ENCODE measurements around the gene KPNA2.
A peak's percentile ranks its signal among the peaks of the same experiment; 100 is the strongest.
"Not testable (repeated sequence)": the region's sequence is repeated elsewhere in the genome, so short reads cannot be mapped to it uniquely, and the experiment has no call there.

The KPNA2 gene

DNA sequence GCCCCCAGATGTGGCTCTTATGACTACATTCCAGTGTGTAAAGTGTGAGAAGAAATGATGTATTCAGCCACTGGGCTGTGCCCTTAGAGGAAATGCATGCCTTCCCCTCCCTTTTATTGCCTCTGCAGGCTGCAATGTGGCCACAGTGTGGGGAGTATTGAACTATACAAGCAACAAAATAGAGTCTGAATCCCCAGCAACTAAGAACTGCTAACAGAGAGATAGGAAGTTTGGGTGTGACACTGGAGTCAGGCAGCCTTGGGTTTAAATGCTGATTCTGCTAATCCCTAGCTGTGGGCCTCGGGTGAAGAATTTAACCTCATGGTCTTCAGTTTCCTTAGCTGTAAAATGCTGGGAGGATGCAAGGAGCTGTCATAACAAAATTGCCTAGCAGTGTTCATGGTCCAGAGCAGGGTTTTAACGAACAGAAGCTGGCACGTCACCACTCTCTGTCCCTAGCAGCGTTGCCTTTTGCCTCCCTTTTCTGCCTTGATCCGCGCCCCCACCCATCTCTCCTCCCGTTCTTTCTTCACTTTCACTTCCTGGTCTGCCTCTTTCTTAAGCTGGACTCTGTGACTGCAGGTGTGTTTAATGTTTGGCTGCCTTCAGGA is 50.3 kb downstream of the KPNA2 start:
- Histone ChIP-seq H3K9ac (ENCODE audit: low read length) (no peak overlapping the region; the same call in 1 of the 2 replicates), H3K27me3 (ENCODE audit: insufficient read depth, low read length) (no peaks in the 10 kb centered on the region), H3K4me3 (ENCODE audit: low read depth, low read length, poor library complexity, severe bottlenecking) (no peak overlapping the region), H3K9me2 (ENCODE audit: low read depth, low read length) (no peaks in the 10 kb centered on the region), H3K27ac (ENCODE audit: low read depth, low read length, poor library complexity, severe bottlenecking) (peak overlapping the region; percentile 95), H3K36me3 (ENCODE audit: insufficient read depth, low read length) (no peaks in the 10 kb centered on the region), H3K79me2 (ENCODE audit: insufficient read depth, low read length) (no peaks in the 10 kb centered on the region), H4K20me1 (ENCODE audit: insufficient read depth, low read length) (no peaks in the 10 kb centered on the region), H3K4me2 (ENCODE audit: low read length) (peak overlapping the region; percentile 58; the same call in 1 of the 2 replicates), H3K4me1 (ENCODE audit: insufficient read depth, low read length, severe bottlenecking) (peaks cover 31% of the 10 kb centered on the region), H3K9me3 (ENCODE audit: low read length) (no peaks in the 10 kb centered on the region), H2AFZ (ENCODE audit: low read length) (no peak overlapping the region), H3F3A (ENCODE audit: insufficient read depth, low read length) (no peaks in the 10 kb centered on the region)
- TF ChIP-seq, protein P1, sequence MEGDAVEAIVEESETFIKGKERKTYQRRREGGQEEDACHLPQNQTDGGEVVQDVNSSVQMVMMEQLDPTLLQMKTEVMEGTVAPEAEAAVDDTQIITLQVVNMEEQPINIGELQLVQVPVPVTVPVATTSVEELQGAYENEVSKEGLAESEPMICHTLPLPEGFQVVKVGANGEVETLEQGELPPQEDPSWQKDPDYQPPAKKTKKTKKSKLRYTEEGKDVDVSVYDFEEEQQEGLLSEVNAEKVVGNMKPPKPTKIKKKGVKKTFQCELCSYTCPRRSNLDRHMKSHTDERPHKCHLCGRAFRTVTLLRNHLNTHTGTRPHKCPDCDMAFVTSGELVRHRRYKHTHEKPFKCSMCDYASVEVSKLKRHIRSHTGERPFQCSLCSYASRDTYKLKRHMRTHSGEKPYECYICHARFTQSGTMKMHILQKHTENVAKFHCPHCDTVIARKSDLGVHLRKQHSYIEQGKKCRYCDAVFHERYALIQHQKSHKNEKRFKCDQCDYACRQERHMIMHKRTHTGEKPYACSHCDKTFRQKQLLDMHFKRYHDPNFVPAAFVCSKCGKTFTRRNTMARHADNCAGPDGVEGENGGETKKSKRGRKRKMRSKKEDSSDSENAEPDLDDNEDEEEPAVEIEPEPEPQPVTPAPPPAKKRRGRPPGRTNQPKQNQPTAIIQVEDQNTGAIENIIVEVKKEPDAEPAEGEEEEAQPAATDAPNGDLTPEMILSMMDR (IDR thresholded peaks at IDR 0.05; ENCODE audit: low read length): no peak
- no peak for TF ChIP-seq EZH2 (IDR thresholded peaks at IDR 0.05; ENCODE audit: borderline replicate concordance, low read length)

DNA sequence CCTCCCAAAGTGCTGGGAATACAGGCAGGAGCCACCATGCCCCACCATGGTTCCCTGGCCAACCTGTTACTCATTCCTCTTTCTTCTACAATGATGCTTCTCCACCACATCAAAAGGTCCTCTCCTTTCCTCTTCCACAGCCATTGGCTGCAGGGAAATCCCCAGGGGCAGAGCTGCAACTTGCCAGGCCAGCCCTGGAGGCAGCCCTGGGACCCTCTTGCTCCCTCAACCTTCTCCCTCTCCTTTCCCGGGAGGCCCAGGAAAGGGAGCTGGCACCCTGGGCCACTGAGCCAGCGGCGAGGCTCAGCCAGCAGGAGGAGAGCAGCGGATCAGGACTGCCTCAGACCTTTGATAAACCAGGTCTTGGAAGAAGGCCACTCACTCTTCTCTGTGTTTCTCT is 51.1 kb downstream of the KPNA2 start:
- H3K9me2 ChIP-seq (ENCODE audit: low read depth, low read length); H3K36me3 ChIP-seq (ENCODE audit: insufficient read depth, low read length); H3F3A ChIP-seq (ENCODE audit: insufficient read depth, low read length); H3K79me2 ChIP-seq (ENCODE audit: insufficient read depth, low read length); H3K9me3 ChIP-seq (ENCODE audit: low read length); H2AFZ ChIP-seq (ENCODE audit: low read length); H3K27me3 ChIP-seq (ENCODE audit: insufficient read depth, low read length); H4K20me1 ChIP-seq (ENCODE audit: insufficient read depth, low read length): not testable (repeated sequence)
- Histone ChIP-seq H3K27ac (ENCODE audit: low read depth, low read length, poor library complexity, severe bottlenecking) (peak overlapping the region; percentile 95), H3K4me1 (ENCODE audit: insufficient read depth, low read length, severe bottlenecking) (peaks cover 31% of the 10 kb centered on the region), H3K4me3 (ENCODE audit: low read depth, low read length, poor library complexity, severe bottlenecking) (peak overlapping the region; percentile 30), H3K4me2 (ENCODE audit: low read length) (peak overlapping the region; percentile 58), H3K9ac (ENCODE audit: low read length) (peak overlapping the region; percentile 46; the same call in 1 of the 2 replicates)

DNA sequence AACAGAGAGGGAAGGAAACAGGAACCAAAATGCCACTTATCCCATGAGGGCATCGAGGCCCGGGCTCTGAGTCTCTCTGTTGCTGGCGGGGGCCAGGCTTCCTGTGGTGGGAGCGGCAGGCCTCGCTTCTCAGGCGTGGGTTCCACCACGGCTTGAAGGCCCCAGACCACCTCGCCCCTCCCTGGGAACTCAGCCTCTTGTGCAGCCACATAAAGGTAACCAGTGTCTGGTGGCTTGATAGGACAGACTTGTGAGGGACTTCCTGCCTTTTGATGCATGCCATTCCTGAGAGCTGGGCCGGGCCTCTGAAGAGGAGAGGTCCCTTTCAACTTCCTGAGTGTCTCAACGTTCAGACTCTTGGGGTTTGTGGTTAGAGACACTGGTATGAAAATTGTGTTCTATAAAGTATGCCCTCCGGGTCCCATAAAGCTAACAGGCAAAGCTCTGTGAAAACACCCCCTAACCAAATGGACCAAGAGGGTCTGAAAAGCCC is 51.6 kb downstream of the KPNA2 start:
- peak overlapping the region; percentile 95 for H3K27ac ChIP-seq (ENCODE audit: low read depth, low read length, poor library complexity, severe bottlenecking)
- not testable (repeated sequence) for H2AFZ ChIP-seq (ENCODE audit: low read length); H3F3A ChIP-seq (ENCODE audit: insufficient read depth, low read length); H3K27me3 ChIP-seq (ENCODE audit: insufficient read depth, low read length); H3K9me3 ChIP-seq (ENCODE audit: low read length); H4K20me1 ChIP-seq (ENCODE audit: insufficient read depth, low read length); H3K79me2 ChIP-seq (ENCODE audit: insufficient read depth, low read length); H3K36me3 ChIP-seq (ENCODE audit: insufficient read depth, low read length); H3K9me2 ChIP-seq (ENCODE audit: low read depth, low read length)
- H3K9ac ChIP-seq (ENCODE audit: low read length): peak overlapping the region; percentile 46; the same call in 1 of the 2 replicates
- peak overlapping the region; percentile 58 for H3K4me2 ChIP-seq (ENCODE audit: low read length)
- H3K4me3 ChIP-seq (ENCODE audit: low read depth, low read length, poor library complexity, severe bottlenecking): peak overlapping the region; percentile 30
- peaks cover 31% of the 10 kb centered on the region for H3K4me1 ChIP-seq (ENCODE audit: insufficient read depth, low read length, severe bottlenecking)

DNA sequence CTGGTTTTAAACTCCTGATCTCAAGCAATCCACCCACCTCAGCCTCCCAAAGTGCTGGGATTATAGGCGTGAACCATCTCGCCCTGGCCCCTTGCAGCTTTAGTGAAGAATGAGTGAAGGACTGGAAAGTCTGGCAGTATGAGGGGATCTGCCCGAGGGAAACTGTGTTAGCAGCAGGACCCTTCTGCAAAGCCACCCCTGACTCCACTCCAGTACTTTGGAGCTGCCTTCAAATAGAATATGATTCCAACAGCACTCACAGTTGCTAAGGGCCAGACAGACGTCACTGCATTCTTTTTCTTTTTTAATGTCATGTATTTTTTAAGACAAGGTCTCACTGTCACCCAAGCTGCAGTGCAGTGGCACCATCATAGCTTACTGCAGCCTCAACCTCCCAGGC is 52.3 kb downstream of the KPNA2 start:
- Histone ChIP-seq H3K9ac (ENCODE audit: low read length) (no peak overlapping the region; the same call in 1 of the 2 replicates), H3K4me2 (ENCODE audit: low read length) (peak overlapping the region; percentile 58; the same call in 1 of the 2 replicates)
- TF ChIP-seq, protein P1 (IDR thresholded peaks at IDR 0.05; ENCODE audit: low read length): no peak
- no peak for TF ChIP-seq EZH2 (IDR thresholded peaks at IDR 0.05; ENCODE audit: borderline replicate concordance, low read length)

More for the DNA sequence above, 52.3 kb downstream of the KPNA2 start:
- H3K4me1 ChIP-seq (ENCODE audit: insufficient read depth, low read length, severe bottlenecking): peaks cover 31% of the 10 kb centered on the region
- peak overlapping the region; percentile 95 for H3K27ac ChIP-seq (ENCODE audit: low read depth, low read length, poor library complexity, severe bottlenecking)
- H3K79me2 ChIP-seq (ENCODE audit: insufficient read depth, low read length): no peaks in the 10 kb centered on the region
- no peaks in the 10 kb centered on the region for H4K20me1 ChIP-seq (ENCODE audit: insufficient read depth, low read length)
- no peaks in the 10 kb centered on the region for H3K9me2 ChIP-seq (ENCODE audit: low read depth, low read length)
- no peak overlapping the region for H2AFZ ChIP-seq (ENCODE audit: low read length)
- no peak overlapping the region for H3K4me3 ChIP-seq (ENCODE audit: low read depth, low read length, poor library complexity, severe bottlenecking)
- H3K9me3 ChIP-seq (ENCODE audit: low read length): no peaks in the 10 kb centered on the region
- no peaks in the 10 kb centered on the region for H3F3A ChIP-seq (ENCODE audit: insufficient read depth, low read length)
- H3K27me3 ChIP-seq (ENCODE audit: insufficient read depth, low read length): no peaks in the 10 kb centered on the region
- H3K36me3 ChIP-seq (ENCODE audit: insufficient read depth, low read length): no peaks in the 10 kb centered on the region
